ENCODE data around the gene ANKS4B. TPM values are rescaled to one million over a fixed set of nuclear protein-coding genes. Genes with fewer than 3 reads are reported as not detected.

ANKS4B gene
- polyA plus RNA-seq, 1 donor from 2014 or later = not detected

DNA sequence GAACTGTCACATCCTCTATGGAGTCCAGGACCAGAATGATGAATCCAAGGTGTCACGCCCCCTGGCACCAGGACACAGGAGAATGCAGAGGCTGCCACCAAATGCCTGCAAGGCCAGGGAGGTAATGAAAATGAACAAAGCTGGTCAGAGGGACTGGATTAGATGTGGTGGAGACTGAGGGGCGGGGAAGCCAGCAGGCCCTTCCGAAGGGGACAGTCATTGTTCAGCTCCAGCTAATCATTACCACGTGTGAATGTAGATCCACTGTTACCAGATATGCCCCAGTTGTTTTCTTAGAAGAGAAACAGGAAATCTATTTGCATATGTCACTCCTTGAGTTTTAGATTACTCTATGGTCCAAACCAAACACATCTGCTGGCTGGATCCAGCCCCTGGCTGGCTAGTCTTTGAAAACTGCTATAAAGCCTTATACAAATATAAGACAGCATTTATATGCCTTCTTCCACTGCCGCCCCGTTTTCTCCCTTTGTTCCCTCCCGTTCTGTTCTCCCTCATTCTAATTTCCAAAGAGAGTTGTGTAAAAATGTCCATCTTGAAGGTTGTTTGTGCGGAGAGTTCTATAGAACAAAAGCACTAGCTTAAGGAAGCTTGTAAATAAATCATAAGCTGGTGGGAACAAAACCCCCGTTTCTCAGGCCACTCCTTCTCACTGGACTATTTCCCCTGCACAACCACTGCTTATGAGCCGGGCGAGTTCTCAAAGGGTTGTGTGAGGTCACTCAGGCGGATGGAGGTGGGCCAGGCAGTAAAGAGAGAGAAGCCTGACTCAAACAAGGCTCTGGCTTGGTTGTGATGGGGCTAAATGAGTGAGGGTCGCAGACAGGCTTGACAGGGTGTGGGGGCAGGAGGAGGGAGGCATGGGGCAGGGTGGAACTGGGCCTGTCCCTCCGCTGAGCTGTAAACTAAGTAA is 30.4 kb downstream of the ANKS4B start:
- H3K27me3 ChIP-seq (ENCODE audit: insufficient read depth, low read depth, low read length) = no peaks in the 10 kb centered on the region
- H3K4me2 ChIP-seq (ENCODE audit: low read length) = no peak overlapping the region
- H3K9me3 ChIP-seq (ENCODE audit: low read length) = no peaks in the 10 kb centered on the region
- no peak overlapping the region for H3K9ac ChIP-seq (ENCODE audit: low read length)
- no peaks in the 10 kb centered on the region for H3K9me2 ChIP-seq (ENCODE audit: insufficient read depth, low read length)
- no peak overlapping the region for H3K27ac ChIP-seq (ENCODE audit: low read length)
- no peaks in the 10 kb centered on the region for H3F3A ChIP-seq (ENCODE audit: insufficient read depth, low read length, poor library complexity, severe bottlenecking)
- H3K79me2 ChIP-seq (replicated peaks; ENCODE audit: insufficient read depth, low read length) = no peaks in the 10 kb centered on the region
- H3K36me3 ChIP-seq (ENCODE audit: insufficient read depth, low read length) = no peaks in the 10 kb centered on the region
- no peak overlapping the region for H2AFZ ChIP-seq (ENCODE audit: low read depth, low read length)
- no peak for TF ChIP-seq MXI1 (conservative IDR thresholded peaks at IDR 0.05; ENCODE audit: poor library complexity, severe bottlenecking)
- TF ChIP-seq POLR2AphosphoS5 (IDR thresholded peaks at IDR 0.05) = no peak
- TF ChIP-seq, protein P1, sequence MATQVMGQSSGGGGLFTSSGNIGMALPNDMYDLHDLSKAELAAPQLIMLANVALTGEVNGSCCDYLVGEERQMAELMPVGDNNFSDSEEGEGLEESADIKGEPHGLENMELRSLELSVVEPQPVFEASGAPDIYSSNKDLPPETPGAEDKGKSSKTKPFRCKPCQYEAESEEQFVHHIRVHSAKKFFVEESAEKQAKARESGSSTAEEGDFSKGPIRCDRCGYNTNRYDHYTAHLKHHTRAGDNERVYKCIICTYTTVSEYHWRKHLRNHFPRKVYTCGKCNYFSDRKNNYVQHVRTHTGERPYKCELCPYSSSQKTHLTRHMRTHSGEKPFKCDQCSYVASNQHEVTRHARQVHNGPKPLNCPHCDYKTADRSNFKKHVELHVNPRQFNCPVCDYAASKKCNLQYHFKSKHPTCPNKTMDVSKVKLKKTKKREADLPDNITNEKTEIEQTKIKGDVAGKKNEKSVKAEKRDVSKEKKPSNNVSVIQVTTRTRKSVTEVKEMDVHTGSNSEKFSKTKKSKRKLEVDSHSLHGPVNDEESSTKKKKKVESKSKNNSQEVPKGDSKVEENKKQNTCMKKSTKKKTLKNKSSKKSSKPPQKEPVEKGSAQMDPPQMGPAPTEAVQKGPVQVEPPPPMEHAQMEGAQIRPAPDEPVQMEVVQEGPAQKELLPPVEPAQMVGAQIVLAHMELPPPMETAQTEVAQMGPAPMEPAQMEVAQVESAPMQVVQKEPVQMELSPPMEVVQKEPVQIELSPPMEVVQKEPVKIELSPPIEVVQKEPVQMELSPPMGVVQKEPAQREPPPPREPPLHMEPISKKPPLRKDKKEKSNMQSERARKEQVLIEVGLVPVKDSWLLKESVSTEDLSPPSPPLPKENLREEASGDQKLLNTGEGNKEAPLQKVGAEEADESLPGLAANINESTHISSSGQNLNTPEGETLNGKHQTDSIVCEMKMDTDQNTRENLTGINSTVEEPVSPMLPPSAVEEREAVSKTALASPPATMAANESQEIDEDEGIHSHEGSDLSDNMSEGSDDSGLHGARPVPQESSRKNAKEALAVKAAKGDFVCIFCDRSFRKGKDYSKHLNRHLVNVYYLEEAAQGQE (IDR thresholded peaks at IDR 0.05; ENCODE audit: borderline replicate concordance) = no peak
- TF ChIP-seq EP300 (conservative IDR thresholded peaks at IDR 0.05; ENCODE audit: poor library complexity, severe bottlenecking) = no peak
- TF ChIP-seq SMC3 (conservative IDR thresholded peaks at IDR 0.05; ENCODE audit: poor library complexity) = no peak
- no peak for TF ChIP-seq EZH2 (IDR thresholded peaks at IDR 0.05; ENCODE audit: borderline replicate concordance, insufficient read depth, low read length, poor library complexity, severe bottlenecking)
- no peak for TF ChIP-seq RAD21 (conservative IDR thresholded peaks at IDR 0.05)
- TF ChIP-seq, protein P2, sequence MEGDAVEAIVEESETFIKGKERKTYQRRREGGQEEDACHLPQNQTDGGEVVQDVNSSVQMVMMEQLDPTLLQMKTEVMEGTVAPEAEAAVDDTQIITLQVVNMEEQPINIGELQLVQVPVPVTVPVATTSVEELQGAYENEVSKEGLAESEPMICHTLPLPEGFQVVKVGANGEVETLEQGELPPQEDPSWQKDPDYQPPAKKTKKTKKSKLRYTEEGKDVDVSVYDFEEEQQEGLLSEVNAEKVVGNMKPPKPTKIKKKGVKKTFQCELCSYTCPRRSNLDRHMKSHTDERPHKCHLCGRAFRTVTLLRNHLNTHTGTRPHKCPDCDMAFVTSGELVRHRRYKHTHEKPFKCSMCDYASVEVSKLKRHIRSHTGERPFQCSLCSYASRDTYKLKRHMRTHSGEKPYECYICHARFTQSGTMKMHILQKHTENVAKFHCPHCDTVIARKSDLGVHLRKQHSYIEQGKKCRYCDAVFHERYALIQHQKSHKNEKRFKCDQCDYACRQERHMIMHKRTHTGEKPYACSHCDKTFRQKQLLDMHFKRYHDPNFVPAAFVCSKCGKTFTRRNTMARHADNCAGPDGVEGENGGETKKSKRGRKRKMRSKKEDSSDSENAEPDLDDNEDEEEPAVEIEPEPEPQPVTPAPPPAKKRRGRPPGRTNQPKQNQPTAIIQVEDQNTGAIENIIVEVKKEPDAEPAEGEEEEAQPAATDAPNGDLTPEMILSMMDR (IDR thresholded peaks at IDR 0.05; ENCODE audit: poor library complexity, severe bottlenecking) = no peak
- no peak for TF ChIP-seq TAF1 (IDR thresholded peaks at IDR 0.05; ENCODE audit: low read depth)
- no peaks in the 10 kb centered on the region for H4K20me1 ChIP-seq (ENCODE audit: insufficient read depth)
- H3K4me3 ChIP-seq (ENCODE audit: low read length) = no peak overlapping the region

DNA sequence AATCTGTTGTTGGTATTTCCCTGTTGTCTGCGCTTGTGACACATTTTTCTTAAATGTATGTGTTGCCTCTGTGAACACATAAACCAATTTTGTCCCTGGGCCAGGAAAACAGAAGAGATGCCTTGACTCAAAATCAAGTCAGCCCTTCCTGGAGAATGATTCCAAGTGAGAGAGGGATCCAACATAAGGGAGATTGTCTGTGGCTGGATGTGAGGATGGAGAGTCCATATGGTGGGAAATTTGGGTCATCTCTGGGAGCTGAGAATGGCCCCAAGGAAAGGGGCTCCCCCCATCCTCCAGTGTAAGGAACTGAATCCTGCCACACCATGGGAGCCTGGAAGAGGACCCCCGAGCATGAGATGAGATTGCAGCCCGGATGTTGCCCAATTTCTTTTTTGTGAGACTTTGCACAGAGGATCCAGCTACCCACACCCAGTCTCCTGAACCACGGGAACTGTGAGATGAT is 31.1 kb downstream of the ANKS4B start:
- no peak overlapping the region for H3K4me2 ChIP-seq (ENCODE audit: low read length)

More for the DNA sequence above, 31.1 kb downstream of the ANKS4B start:
- Histone ChIP-seq H3K27me3 (ENCODE audit: insufficient read depth, low read depth, low read length) (no peaks in the 10 kb centered on the region), H3K4me3 (ENCODE audit: low read length) (no peak overlapping the region), H2AFZ (ENCODE audit: low read depth, low read length) (no peak overlapping the region), H3K9ac (ENCODE audit: low read length) (no peak overlapping the region), H3K9me3 (ENCODE audit: low read length) (no peaks in the 10 kb centered on the region), H3K36me3 (ENCODE audit: insufficient read depth, low read length) (no peaks in the 10 kb centered on the region), H4K20me1 (ENCODE audit: insufficient read depth) (no peaks in the 10 kb centered on the region), H3K79me2 (replicated peaks; ENCODE audit: insufficient read depth, low read length) (no peaks in the 10 kb centered on the region), H3K9me2 (ENCODE audit: insufficient read depth, low read length) (no peaks in the 10 kb centered on the region), H3F3A (ENCODE audit: insufficient read depth, low read length, poor library complexity, severe bottlenecking) (no peaks in the 10 kb centered on the region), H3K27ac (ENCODE audit: low read length) (no peak overlapping the region)
- TF ChIP-seq, protein P2 (IDR thresholded peaks at IDR 0.05; ENCODE audit: poor library complexity, severe bottlenecking) = no peak
- TF ChIP-seq SMC3 (conservative IDR thresholded peaks at IDR 0.05; ENCODE audit: poor library complexity) (no peak), EP300 (conservative IDR thresholded peaks at IDR 0.05; ENCODE audit: poor library complexity, severe bottlenecking) (no peak)
